GM18867 (cell line): ENCODE data around the gene TNIP1.

Experiments
- ATAC-seq: cut with Tn5 transposase; IDR thresholded peaks from one replicate; pipeline ENCODE4 v1.9.1; 2021; ENCODE audit warnings: mild to moderate bottlenecking, moderate library complexity; ENCODE audit not compliant: unreplicated experiment

Gene TNIP1

GRCh38 chr5:151005187-151005949, 75.5 kb downstream of the TNIP1 start:
- ATAC-seq, result no peak

- ATAC-seq, result no peak
These were observed 76.3 kb downstream of the TNIP1 start for GRCh38 chr5:151004499-151004898.

- ATAC-seq, result no peak
These were observed 77.4 kb downstream of the TNIP1 start for GRCh38 chr5:151003503-151003860.

- no peak for ATAC-seq
These were observed 77.9 kb downstream of the TNIP1 start for GRCh38 chr5:151002681-151003502.

- no peak for ATAC-seq
These were observed 78.6 kb downstream of the TNIP1 start for GRCh38 chr5:151002250-151002649.

- ATAC-seq, result no peak
These were observed 79.4 kb downstream of the TNIP1 start for GRCh38 chr5:151001436-151001835.

- no peak for ATAC-seq
These were observed 81.0 kb downstream of the TNIP1 start for GRCh38 chr5:150999704-151000442.

- no peak for ATAC-seq
These were observed 86.9 kb downstream of the TNIP1 start for GRCh38 chr5:150993826-150994412.

- no peak for ATAC-seq
These were observed 87.4 kb downstream of the TNIP1 start for GRCh38 chr5:150993422-150993821.

GRCh38 chr5:150992705-150993104, 88.1 kb downstream of the TNIP1 start:
- ATAC-seq, result no peak

GRCh38 chr5:150989695-150990094, 91.1 kb downstream of the TNIP1 start:
- no peak for ATAC-seq

GRCh38 chr5:150987746-150988145, 93.1 kb downstream of the TNIP1 start:
- no peak for ATAC-seq
